Stimulated activated CD4-positive, alpha-beta T cell treated with anti-CD3 and anti-CD28 coated beads, TNF-alpha, amount 100 ng/mL, for 48 hours (primary cell): Measurements from ENCODE around the gene PLG.
"Not testable (repeated sequence)": the region's sequence is repeated elsewhere in the genome, so short reads cannot be mapped to it uniquely, and the experiment has no call there.

Experiments used
- DNase-seq, 3 donors: peaks; one replicate each; pipeline ENCODE4 v3.0.0-alpha.2; 2020; ENCODE audit warnings: low read depth in 3 of 3

PLG gene

DNA sequence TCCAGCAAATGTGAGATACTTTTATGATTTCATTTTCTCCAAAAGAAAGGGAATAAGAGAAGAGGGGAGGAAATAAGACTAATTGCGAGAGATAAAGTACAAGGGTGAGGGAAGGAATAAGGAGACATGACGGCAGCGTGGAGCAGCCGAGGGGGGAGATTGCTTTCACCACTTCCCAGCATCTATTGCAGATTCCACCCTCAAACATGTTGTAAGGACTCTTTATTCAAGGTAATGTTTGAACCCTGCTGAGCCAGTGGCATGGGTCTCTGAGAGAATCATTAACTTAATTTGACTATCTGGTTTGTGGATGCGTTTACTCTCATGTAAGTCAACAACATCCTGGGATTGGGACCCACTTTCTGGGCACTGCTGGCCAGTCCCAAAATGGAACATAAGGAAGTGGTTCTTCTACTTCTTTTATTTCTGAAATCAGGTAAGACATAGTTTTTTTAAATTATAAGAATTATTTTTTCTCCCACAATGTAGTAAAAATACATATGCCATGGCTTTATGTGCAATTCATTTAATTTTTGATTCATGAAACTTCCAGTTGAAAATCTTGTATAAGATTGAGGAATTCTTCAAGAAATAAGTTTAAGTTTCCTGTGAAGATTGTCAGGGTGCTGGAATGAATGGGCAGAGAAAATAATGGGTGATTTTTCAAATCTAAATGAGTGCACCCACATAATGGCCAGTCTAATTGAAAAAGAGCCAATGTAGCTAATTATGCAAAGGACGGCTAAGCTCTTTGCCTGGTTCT is at the start of gene PLG:
TSS of gene PLG (plus strand) at position 327 of the 763 bp plus-strand sequence. CDS start at position 388, 61 bp downstream.
- not testable (repeated sequence) for DNase-seq

DNA sequence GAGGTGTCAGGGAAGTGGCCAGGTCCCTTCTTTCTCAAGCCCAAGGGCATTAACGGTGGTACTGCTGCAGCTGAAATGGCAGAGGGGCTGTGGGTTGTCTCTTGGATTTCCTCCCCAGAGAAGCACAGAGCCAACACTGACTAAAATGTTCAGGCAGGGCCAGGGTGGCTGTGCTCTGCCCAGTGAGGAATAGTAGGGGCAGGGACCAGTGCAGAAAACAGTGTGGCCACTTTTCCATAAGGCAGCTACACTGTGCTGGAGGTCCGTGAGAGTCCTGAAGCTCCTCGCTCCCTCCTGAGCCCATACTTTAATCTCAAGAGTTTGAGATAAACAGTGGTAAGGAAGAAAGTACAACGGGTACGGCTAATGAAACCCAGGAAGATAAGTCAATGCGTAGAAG is 42.5 kb upstream of the PLG start:
- no peak for DNase-seq

DNA sequence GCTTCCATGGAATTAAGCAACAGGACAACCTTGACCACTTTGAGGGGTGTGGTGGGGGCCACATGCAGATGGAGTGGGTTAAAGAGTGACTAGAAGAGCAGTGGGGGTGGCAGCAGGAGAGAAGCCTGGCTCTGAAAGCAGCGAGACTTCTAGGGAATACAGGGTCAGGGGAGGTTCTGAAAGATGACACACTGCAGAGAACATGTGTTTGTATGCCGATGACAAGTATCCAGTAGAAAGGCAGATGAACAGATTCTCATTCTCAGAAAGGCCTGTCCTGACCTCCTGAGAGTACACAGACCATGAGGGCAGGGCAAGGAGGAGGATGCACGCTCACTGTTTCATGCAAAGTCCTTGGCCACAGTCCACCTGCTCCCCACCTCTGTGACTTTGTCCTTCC is 40.8 kb upstream of the PLG start:
- no peak for DNase-seq

DNA sequence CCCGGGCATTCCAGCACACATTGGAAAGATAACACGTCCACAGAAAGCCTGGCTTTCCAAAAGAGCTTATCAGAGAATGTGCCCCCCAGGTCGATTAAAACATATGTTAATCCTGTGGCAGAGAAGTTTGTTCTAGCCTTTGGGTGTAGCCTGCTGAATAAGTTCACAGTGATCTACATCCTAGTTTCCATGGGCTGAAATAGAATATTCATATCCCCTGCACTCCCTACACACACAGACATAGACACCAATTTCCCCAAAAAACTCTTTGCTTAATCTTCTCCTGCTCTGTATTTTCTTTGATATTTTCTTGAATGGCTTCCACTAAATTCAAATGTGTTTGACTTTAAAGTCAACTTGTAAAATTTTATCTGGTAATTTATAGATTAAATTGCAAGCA is 39.6 kb upstream of the PLG start:
- DNase-seq: no peak

- DNase-seq: no peak
Measured at GRCh38 chr6:160662842-160663241, 39.2 kb upstream of the PLG start.

GRCh38 chr6:160664198-160664597 is 37.8 kb upstream of the PLG start, which contains the start of gene LPA:
LPA (minus strand) TSS chr6:160664275; CDS start chr6:160664214, 61 bp downstream.
- DNase-seq: not testable (repeated sequence)

GRCh38 chr6:160667639-160668481 is 34.2 kb upstream of the PLG start:
- DNase-seq: peak in 2 of 3 donors; percentile 0 to 8

DNA sequence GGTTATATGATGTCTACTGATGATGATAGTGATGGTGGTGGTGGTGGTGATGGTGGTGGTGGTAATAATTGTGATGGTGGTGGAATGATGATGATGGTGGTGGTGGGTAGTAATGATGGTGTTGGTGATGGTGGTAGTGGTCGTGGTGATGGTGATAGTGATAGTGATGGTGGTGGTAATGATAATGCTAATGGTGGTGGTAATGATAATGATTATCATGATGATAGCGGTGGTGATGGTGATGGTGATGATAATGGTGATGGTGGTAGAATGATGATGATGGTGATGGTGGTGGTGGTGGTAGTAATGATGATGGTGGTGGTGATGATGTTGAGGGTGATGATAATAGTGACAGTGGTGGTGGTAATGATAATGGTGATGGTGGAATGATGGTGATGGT is 33.5 kb upstream of the PLG start:
- DNase-seq: no peak

- DNase-seq: not testable (repeated sequence)
Measured at GRCh38 chr6:160676418-160676817, 25.6 kb upstream of the PLG start.

DNA sequence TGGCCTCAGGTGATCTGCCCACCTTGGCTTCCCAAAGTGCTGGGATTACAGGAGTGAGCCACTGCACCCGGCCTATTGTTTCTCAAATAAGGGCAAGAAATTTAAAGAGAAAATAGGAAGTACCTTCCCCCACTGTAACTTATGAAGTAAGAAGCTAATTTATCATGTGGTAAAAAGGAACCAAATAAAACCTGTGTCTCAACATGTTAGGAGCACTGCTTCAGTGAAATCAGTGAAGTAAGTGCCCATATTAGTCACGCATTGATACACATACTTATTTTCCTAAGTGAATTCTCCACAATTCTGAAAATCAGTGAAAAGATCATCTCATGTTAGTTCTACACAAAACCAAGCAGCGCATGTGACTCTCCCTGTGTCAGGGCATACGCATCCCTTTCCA is 23.8 kb upstream of the PLG start:
- no peak for DNase-seq

- DNase-seq: no peak
Measured at GRCh38 chr6:160678744-160679401, 23.2 kb upstream of the PLG start.

DNA sequence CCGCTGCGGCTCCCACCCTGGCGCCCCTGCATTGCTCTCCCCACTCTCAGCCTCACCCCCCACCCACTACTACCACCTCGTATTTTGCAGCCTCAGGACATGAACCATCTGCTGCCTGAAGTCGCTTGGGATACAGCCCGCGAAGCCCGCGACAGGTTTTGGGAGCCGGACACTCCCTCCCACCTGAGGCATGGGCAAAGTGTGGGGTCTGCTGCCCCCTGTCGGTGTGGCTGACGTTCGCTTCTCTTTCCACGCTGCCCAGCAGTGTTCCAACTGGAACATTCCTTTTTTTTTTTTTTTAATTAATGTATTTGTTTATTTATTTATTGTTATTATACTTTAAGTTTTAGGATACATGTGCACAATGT is 22.7 kb upstream of the PLG start:
- no peak for DNase-seq

GRCh38 chr6:160685101-160685761 is 16.8 kb upstream of the PLG start:
- not testable (repeated sequence) for DNase-seq

GRCh38 chr6:160685762-160686450 is 16.1 kb upstream of the PLG start:
- no peak for DNase-seq

- DNase-seq: no peak
Measured at GRCh38 chr6:160690458-160690857, 11.6 kb upstream of the PLG start.

DNA sequence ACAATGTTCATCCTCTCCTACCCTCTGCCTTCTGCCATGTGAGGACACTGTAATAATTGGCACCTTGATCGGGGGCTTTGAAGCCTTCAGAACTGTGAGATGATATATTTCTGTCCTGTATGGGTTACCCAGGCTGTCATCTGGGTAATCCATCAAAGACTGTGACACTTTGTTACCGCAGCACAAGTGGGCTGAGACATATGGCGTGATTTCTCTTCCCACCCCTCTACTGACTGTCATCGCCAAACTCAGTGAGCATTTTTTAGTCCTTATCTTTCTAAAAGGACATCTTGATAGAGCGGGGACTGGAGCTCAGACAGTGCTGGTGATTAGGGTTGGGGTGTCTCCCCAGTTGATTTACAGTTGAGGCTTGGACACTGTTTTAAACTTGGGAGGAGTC is 10.4 kb upstream of the PLG start:
- no peak for DNase-seq

DNA sequence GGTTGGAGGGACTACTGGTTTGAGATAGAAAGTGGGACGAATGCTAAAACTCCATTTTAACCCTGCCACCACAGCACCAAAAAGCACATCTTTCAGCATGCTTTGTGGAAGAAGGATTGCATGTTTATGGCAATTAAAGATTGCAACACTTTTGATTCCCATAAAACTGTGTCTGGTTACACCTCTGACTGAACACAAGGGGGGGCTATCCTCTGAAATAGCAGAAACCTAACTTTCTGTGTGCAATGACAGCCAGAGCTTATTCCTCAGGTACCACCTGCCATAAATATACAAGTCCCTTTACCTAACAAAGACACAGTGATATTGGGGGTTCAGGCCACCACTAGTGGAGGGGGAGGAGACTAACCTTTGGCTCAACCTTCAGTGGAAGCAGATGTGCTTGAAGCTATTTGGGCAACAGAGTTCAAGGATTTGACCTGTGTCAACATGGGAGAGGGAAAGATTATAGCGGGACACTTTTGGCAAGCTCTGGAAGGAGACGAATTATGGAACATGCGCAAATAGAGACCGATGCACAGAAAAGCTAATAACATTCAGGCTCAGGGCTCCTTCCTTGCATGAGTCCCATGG is 9.6 kb upstream of the PLG start:
- DNase-seq: no peak

DNA sequence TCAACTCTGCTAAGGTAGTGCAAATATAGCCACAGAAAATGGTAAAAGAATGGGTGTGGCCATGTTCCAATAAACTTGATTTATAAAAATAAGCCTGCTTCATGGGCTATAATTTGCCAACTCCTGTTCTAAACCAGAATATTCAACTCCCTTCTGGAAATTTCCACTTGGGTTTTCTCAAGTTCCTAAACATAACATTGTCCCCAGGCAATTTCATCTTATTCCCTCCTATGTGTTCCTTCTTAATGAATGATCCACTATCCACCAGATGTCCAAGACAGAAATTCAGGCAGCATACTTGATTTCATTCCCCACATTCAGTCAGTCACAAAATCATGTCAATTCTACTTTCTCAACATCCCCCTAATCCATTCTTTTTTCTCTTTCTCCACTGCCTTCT is 7.0 kb upstream of the PLG start:
- not testable (repeated sequence) for DNase-seq

GRCh38 chr6:160695622-160696021 is 6.4 kb upstream of the PLG start:
- DNase-seq: not testable (repeated sequence)

DNA sequence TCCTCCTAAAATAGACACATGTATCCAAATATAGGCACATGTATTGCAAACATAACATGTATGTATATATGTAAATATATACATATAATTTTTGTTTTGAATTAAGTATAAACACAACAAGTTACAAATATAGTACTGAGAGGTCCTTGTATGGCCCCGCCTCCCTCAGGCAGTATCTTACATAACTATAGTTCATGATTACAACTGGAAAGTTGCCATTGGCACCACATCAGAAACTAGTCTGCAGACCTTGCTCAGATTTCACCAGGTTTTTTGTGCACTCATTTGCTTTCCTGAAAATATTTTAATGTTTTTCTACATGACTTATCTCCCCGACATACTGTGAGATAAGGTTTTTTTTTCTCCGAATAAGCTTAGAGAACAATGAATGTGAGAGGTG is 5.2 kb upstream of the PLG start:
- DNase-seq: not testable (repeated sequence)

DNA sequence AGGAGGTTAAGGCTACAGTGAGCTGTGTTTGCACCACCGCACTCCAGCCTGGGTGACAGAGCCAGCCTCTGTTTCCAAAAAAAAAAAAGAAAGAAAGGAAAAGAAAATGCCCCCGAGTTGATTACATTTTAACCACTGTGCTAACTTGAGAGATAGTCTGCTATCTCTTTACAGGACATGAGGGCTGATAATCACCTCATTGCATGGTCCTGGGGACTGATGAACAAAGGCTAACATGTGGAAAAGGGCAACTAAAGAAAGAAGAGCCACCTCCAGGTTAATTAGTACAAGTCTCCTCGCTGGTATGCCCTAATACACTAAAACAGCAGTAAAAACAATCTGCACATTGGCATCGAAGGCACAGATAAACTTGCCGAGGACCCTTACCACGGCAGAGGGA is 4.2 kb upstream of the PLG start:
- no peak for DNase-seq
